LNCaP clone FGC (cell line): ENCODE results near the gene SDC4.

Source experiments
- DNase-seq: peaks from one replicate; pipeline ENCODE4 v3.0.0-alpha.2; 2011; ENCODE audit warnings: low read depth
- H3K4me3 ChIP-seq: 2 replicates; pipeline ENCODE4 v1.5.1; 2011; ENCODE audit warnings: mild to moderate bottlenecking, low read depth, low read length, control low read depth
- CTCF ChIP-seq: IDR thresholded peaks from 2 replicates; pipeline ENCODE4 v1.5.1; 2012; ENCODE audit warnings: mild to moderate bottlenecking; ENCODE audit not compliant: control insufficient read depth, insufficient read depth; ENCODE audit errors: extremely low read depth

Gene SDC4

GRCh38 chr20:45365444-45365970 is 17.3 kb upstream of the SDC4 start:
- TF ChIP-seq CTCF: no peak
- no peak overlapping the region for H3K4me3 ChIP-seq
- no peak for DNase-seq

- no peak for TF ChIP-seq CTCF
- no peak for DNase-seq
- peak overlapping the region; percentile 84 for H3K4me3 ChIP-seq
Measured at GRCh38 chr20:45363611-45364492, 15.6 kb upstream of the SDC4 start.

GRCh38 chr20:45362804-45363610 is 14.8 kb upstream of the SDC4 start, which contains the start of gene SYS1:
SYS1 (plus strand) TSS chr20:45363156; CDS start chr20:45363532, 376 bp downstream.
- DNase-seq: peak; percentile 93
- TF ChIP-seq CTCF: peak; percentile 89
- H3K4me3 ChIP-seq: peak within 1 kb of the TSS; percentile 84

GRCh38 chr20:45361793-45362192 is 13.6 kb upstream of the SDC4 start:
- TF ChIP-seq CTCF: no peak
- H3K4me3 ChIP-seq: no peak overlapping the region
- DNase-seq: no peak

- no peak for TF ChIP-seq CTCF
- DNase-seq: no peak
- no peak overlapping the region for H3K4me3 ChIP-seq
Measured at GRCh38 chr20:45359406-45360148, 11.4 kb upstream of the SDC4 start.

- TF ChIP-seq CTCF: no peak
- DNase-seq: no peak
- H3K4me3 ChIP-seq: no peak overlapping the region
Measured at GRCh38 chr20:45359069-45359405, 10.8 kb upstream of the SDC4 start.
